Mesendoderm (in vitro differentiated cells): ENCODE measurements around the gene EEF1E1.
"Not testable (repeated sequence)": the region's sequence is repeated elsewhere in the genome, so short reads cannot be mapped to it uniquely, and the experiment has no call there.

ENCODE experiments used
- DNase-seq: peaks from one replicate; pipeline ENCODE4 v3.0.0; 2013
- H2AK5ac ChIP-seq: 2 replicates; pipeline ENCODE4 v1.6.1; 2013; ENCODE audit warnings: low read length, inconsistent platforms
- H2BK120ac ChIP-seq: 2 replicates; pipeline ENCODE4 v1.6.1; 2013; ENCODE audit warnings: low read depth, mild to moderate bottlenecking, low read length, moderate library complexity, mixed read lengths
- H2BK15ac ChIP-seq: replicated peaks from 2 replicates; pipeline ENCODE4 v1.6.1; 2013; ENCODE audit warnings: low read depth, mild to moderate bottlenecking, moderate library complexity
- H2BK5ac ChIP-seq: 2 replicates; pipeline ENCODE4 v1.6.1; 2013; ENCODE audit warnings: low read length, inconsistent platforms
- H3K18ac ChIP-seq: 2 replicates; pipeline ENCODE4 v1.6.1; 2013; ENCODE audit warnings: mild to moderate bottlenecking, low read length, mixed read lengths
- H3K23ac ChIP-seq: one replicate; pipeline ENCODE4 v1.6.1; 2013; ENCODE audit warnings: low read length
- H3K27ac ChIP-seq: 2 replicates; pipeline ENCODE4 v1.5.1; 2013; ENCODE audit warnings: low read depth, mild to moderate bottlenecking, inconsistent platforms, low read length, moderate library complexity
- H3K27me3 ChIP-seq: 2 replicates; pipeline ENCODE4 v1.6.1; 2013; ENCODE audit warnings: low read length, control low read depth, mild to moderate bottlenecking, inconsistent platforms; ENCODE audit not compliant: insufficient read depth, poor library complexity
- H3K36me3 ChIP-seq: 2 replicates; pipeline ENCODE4 v1.6.1; 2013; ENCODE audit warnings: low read length, inconsistent platforms; ENCODE audit not compliant: control insufficient read depth, insufficient read depth
- H3K4ac ChIP-seq: one replicate; pipeline ENCODE4 v1.6.1; 2013; ENCODE audit warnings: low read depth, mild to moderate bottlenecking, low read length, moderate library complexity
- H3K4me1 ChIP-seq: 2 replicates; pipeline ENCODE4 v1.6.1; 2013; ENCODE audit warnings: low read depth, low read length, inconsistent platforms; ENCODE audit not compliant: control insufficient read depth
- H3K4me2 ChIP-seq: 2 replicates; pipeline ENCODE4 v1.6.1; 2013; ENCODE audit warnings: low read length
- H3K4me3 ChIP-seq: 2 replicates; pipeline ENCODE4 v1.5.1; 2013; ENCODE audit warnings: mild to moderate bottlenecking, low read length
- H3K56ac ChIP-seq: one replicate; pipeline ENCODE4 v1.6.1; 2013; ENCODE audit warnings: low read length
- H3K79me1 ChIP-seq: 2 replicates; pipeline ENCODE4 v1.6.1; 2013; ENCODE audit warnings: low read length, inconsistent platforms
- H3K79me2 ChIP-seq: 2 replicates; pipeline ENCODE4 v1.6.1; 2013; ENCODE audit warnings: mild to moderate bottlenecking, low read length; ENCODE audit not compliant: control insufficient read depth, insufficient read depth
- H3K9ac ChIP-seq: 2 replicates; pipeline ENCODE4 v1.6.1; 2013; ENCODE audit warnings: low read length, inconsistent platforms
- H4K5ac ChIP-seq: one replicate; pipeline ENCODE4 v1.6.1; 2013; ENCODE audit warnings: low read length
- H4K8ac ChIP-seq: one replicate; pipeline ENCODE4 v1.6.1; 2013; ENCODE audit warnings: low read depth, mild to moderate bottlenecking, control low read depth, low read length, moderate library complexity
- WGBS: extraction: QIAGEN DNeasy Blood & Tissue Kit; methylation state at CpG from one replicate; pipeline ENCODE4 v1.1.7; 2013; ENCODE audit warnings: low lambda C conversion rate, missing lambda C conversion rate; ENCODE audit not compliant: insufficient coverage; ENCODE audit errors: extremely low coverage; 5-methylcytosine and 5-hydroxymethylcytosine counted together

Gene EEF1E1

DNA sequence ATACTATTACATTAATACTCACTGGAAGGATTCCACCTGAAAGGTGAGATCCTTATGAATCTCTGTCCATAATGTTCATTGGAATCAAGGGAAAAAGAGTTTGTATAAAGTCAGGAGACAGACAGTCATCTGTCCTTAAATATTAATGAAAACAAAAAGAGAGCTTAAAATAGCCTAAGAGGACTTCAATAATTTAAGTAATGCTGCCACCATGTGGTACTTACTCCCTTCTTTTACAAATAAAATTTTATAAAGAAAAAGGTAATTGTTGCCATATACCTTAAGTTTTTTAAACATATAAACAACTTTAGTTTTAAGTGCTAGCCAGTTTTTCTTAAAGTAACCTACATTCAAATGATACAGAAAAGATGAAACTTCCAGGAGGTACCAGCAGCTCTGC is 43.2 kb downstream of the EEF1E1 start:
- Histone ChIP-seq H3K4me3 (no peak overlapping the region), H4K5ac (no peak overlapping the region), H3K23ac (no peak overlapping the region), H3K27ac (no peak overlapping the region), H2BK5ac (no peak overlapping the region), H3K4me1 (no peaks in the 10 kb centered on the region), H3K27me3 (no peaks in the 10 kb centered on the region), H3K36me3 (no peaks in the 10 kb centered on the region), H3K79me2 (no peaks in the 10 kb centered on the region), H3K4ac (no peak overlapping the region), H3K18ac (no peak overlapping the region), H4K8ac (no peak overlapping the region), H3K79me1 (no peaks in the 10 kb centered on the region), H2BK15ac (no peak overlapping the region), H3K4me2 (no peak overlapping the region), H3K9ac (no peak overlapping the region), H3K56ac (no peak overlapping the region), H2AK5ac (no peak overlapping the region), H2BK120ac (no peak overlapping the region)
- DNase-seq = no peak

GRCh38 chr6:8057793-8058192 is 44.6 kb downstream of the EEF1E1 start:
- Histone ChIP-seq H2BK5ac (no peak overlapping the region), H3K27ac (no peak overlapping the region), H3K56ac (no peak overlapping the region), H3K4me1 (no peaks in the 10 kb centered on the region), H3K4me2 (no peak overlapping the region), H3K36me3 (no peaks in the 10 kb centered on the region), H3K79me2 (no peaks in the 10 kb centered on the region), H3K27me3 (no peaks in the 10 kb centered on the region), H2BK120ac (no peak overlapping the region), H3K23ac (no peak overlapping the region), H3K9ac (no peak overlapping the region), H3K18ac (no peak overlapping the region), H3K4ac (no peak overlapping the region), H2AK5ac (no peak overlapping the region), H4K5ac (no peak overlapping the region), H2BK15ac (no peak overlapping the region), H4K8ac (no peak overlapping the region), H3K4me3 (no peak overlapping the region), H3K79me1 (no peaks in the 10 kb centered on the region)
- no CpG with 5 or more reads among the region's 3 CpGs for WGBS
- DNase-seq = no peak

DNA sequence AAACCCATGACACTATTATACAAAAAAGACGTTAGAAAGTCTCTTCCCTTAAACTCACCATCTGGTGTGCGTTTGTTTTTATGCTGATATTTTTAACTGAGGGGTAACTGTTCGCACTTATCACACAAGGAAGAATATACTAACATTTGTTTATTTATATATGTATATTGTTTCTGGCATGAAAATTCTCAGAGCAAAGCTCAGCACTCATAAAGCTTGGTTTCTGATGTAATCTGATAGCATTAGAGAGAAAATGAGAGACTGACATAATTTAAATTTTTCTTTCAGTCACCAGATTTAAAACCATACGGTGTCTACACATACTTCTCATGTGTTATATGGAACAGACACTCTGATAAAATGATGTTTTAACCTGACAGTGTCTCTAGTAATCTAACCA is 45.1 kb downstream of the EEF1E1 start:
- H3K27ac ChIP-seq = no peak overlapping the region
- no peaks in the 10 kb centered on the region for H3K79me1 ChIP-seq
- no peaks in the 10 kb centered on the region for H3K79me2 ChIP-seq
- no peak overlapping the region for H2BK5ac ChIP-seq
- no peak for DNase-seq
- no peaks in the 10 kb centered on the region for H3K4me1 ChIP-seq
- H3K36me3 ChIP-seq = no peaks in the 10 kb centered on the region
- H3K23ac ChIP-seq = no peak overlapping the region
- no peak overlapping the region for H2BK120ac ChIP-seq
- H3K27me3 ChIP-seq = no peaks in the 10 kb centered on the region
- no CpG with 5 or more reads among the region's 4 CpGs for WGBS
- no peak overlapping the region for H4K8ac ChIP-seq
- H3K18ac ChIP-seq = no peak overlapping the region
- H3K4me2 ChIP-seq = no peak overlapping the region
- no peak overlapping the region for H3K9ac ChIP-seq
- H2BK15ac ChIP-seq = no peak overlapping the region
- no peak overlapping the region for H3K56ac ChIP-seq
- H4K5ac ChIP-seq = no peak overlapping the region
- H3K4ac ChIP-seq = no peak overlapping the region
- H2AK5ac ChIP-seq = no peak overlapping the region
- no peak overlapping the region for H3K4me3 ChIP-seq

GRCh38 chr6:8054276-8054675 is 48.1 kb downstream of the EEF1E1 start:
- no peaks in the 10 kb centered on the region for H3K36me3 ChIP-seq
- no peak overlapping the region for H3K23ac ChIP-seq
- no CpG with 5 or more reads among the region's 2 CpGs for WGBS
- H3K4me2 ChIP-seq = no peak overlapping the region
- H2BK120ac ChIP-seq = no peak overlapping the region
- no peak overlapping the region for H2AK5ac ChIP-seq
- no peak overlapping the region for H2BK5ac ChIP-seq
- no peaks in the 10 kb centered on the region for H3K79me2 ChIP-seq
- H4K8ac ChIP-seq = no peak overlapping the region
- no peak overlapping the region for H3K4me3 ChIP-seq
- no peaks in the 10 kb centered on the region for H3K4me1 ChIP-seq
- no peak overlapping the region for H4K5ac ChIP-seq
- H3K18ac ChIP-seq = no peak overlapping the region
- H3K9ac ChIP-seq = no peak overlapping the region
- H3K56ac ChIP-seq = no peak overlapping the region
- no peak overlapping the region for H3K4ac ChIP-seq
- H3K27me3 ChIP-seq = no peaks in the 10 kb centered on the region
- H3K27ac ChIP-seq = no peak overlapping the region
- DNase-seq = no peak
- H3K79me1 ChIP-seq = no peaks in the 10 kb centered on the region
- no peak overlapping the region for H2BK15ac ChIP-seq

DNA sequence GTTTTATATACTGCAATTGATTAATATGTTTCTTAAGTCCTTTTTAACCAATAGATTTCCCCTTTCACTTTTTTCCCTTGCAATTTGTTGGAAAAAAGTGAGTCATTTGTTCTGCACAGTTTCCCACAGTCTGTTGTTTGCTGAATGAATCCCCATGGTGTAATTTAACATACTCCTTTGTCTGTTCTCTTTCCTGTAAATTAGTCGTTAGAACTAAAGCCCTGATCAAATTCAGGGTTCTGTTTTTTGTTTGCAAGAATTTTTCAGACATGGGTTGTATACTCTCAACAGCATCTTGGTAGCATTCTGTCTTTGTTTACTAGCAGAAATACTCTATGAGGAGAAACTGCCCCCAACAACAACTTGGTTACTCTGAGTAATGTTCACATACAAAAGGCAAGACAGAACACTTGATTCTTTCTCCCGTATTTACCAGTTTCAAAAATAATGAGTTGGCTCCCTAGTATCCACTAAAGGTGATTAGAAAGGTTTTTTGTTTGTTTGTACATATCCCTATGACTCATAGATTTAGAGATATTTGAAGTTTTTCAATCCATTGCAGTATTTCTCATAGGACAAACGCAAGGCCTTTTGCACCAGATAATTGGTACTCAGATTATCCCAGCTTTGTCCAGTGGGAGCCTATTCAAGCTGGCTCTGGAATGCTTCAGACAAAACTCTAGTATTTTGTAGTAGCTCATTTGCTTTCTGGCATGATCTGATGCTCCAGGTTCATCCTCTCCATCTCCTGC is 54.6 kb downstream of the EEF1E1 start:
- no peak overlapping the region for H3K4me3 ChIP-seq
- no CpG with 5 or more reads among the region's 3 CpGs for WGBS
- no peak overlapping the region for H2BK15ac ChIP-seq
- no peaks in the 10 kb centered on the region for H3K4me1 ChIP-seq
- H3K9ac ChIP-seq = no peak overlapping the region
- no peak overlapping the region for H2AK5ac ChIP-seq
- no peak overlapping the region for H3K27ac ChIP-seq
- peaks cover 2% of the 10 kb centered on the region for H3K79me1 ChIP-seq
- no peak overlapping the region for H3K4me2 ChIP-seq
- H2BK120ac ChIP-seq = no peak overlapping the region
- no peaks in the 10 kb centered on the region for H3K36me3 ChIP-seq
- no peak for DNase-seq
- no peak overlapping the region for H3K4ac ChIP-seq
- H3K23ac ChIP-seq = no peak overlapping the region
- no peak overlapping the region for H3K56ac ChIP-seq
- H4K8ac ChIP-seq = no peak overlapping the region
- H3K27me3 ChIP-seq = no peaks in the 10 kb centered on the region
- H4K5ac ChIP-seq = no peak overlapping the region
- H3K18ac ChIP-seq = no peak overlapping the region
- no peaks in the 10 kb centered on the region for H3K79me2 ChIP-seq
- H2BK5ac ChIP-seq = no peak overlapping the region

GRCh38 chr6:8045769-8046168 is 56.6 kb downstream of the EEF1E1 start:
- not testable (repeated sequence) for H3K4ac ChIP-seq, H3K27me3 ChIP-seq, H3K4me2 ChIP-seq, H3K79me1 ChIP-seq, H3K27ac ChIP-seq, H3K9ac ChIP-seq, H2BK120ac ChIP-seq, H4K8ac ChIP-seq, H3K23ac ChIP-seq, H3K4me1 ChIP-seq, H3K18ac ChIP-seq, H2BK5ac ChIP-seq, H2AK5ac ChIP-seq, H3K4me3 ChIP-seq, H2BK15ac ChIP-seq, H3K56ac ChIP-seq, H3K36me3 ChIP-seq, DNase-seq, H4K5ac ChIP-seq, H3K79me2 ChIP-seq
- WGBS = no CpG with 5 or more reads among the region's 4 CpGs
